Activated CD8-positive, alpha-beta memory T cell treated with anti-CD3 and anti-CD28 coated beads for 48 hours (primary cell): ENCODE results near the gene IL1RAPL2.

ENCODE experiments used
- DNase-seq, 3 experiments: peaks; one replicate each; pipeline ENCODE4 v3.0.0-alpha.2; 2020; ENCODE audit warnings: low read depth in 2 of 3, low spot score in 2 of 3

Gene IL1RAPL2

DNA sequence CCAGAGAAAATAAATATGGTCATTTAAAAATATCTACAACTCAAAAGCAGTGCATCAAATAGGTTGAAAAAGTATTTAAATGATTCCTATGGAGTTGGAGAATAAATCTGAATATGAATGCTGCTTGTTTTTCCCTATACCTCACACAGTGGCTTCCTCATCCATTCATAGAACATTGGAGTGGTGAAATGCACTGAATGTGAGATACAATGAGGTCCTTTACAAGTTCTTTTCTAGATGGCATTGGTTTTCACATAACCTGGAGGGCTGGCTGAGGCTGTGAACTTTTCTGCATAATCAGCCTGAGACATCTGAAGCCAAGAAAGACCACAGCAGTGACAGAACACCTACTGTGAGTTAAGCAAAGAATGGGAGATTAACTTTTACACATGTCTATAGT is 977.3 kb downstream of the IL1RAPL2 start:
- no peak for DNase-seq

DNA sequence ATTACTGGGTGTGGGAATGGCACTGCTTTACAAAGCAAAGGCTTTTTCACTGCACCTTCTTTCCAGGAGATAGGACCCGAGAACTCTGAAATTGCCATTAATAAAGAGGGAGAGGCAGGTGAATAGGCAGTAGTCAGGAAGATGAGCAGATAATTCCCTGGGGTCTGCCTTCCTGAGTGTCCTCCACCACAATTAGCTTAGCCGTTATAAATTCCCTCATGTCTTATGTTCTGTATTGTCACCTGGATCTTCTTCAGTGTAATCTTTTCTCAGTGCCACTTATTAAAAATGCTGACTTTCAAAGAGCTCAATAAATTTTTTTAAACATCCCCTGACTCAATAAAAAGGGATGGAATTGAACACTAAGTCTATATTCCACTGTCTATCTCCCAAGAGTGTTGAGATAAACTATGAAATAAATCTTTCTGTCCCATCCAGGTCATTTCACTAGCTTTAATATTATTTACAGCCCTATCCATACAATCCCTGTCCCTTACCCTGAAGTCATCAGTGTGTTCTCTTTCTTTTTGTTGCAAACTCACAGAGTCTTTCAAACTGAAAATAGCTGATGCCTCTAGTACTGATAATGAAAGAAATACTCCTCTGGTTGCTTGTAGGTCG is 984.2 kb downstream of the IL1RAPL2 start:
- DNase-seq, result no peak

- DNase-seq, result no peak
Measured at GRCh38 chrX:105552395-105552794, 986.4 kb downstream of the IL1RAPL2 start.

DNA sequence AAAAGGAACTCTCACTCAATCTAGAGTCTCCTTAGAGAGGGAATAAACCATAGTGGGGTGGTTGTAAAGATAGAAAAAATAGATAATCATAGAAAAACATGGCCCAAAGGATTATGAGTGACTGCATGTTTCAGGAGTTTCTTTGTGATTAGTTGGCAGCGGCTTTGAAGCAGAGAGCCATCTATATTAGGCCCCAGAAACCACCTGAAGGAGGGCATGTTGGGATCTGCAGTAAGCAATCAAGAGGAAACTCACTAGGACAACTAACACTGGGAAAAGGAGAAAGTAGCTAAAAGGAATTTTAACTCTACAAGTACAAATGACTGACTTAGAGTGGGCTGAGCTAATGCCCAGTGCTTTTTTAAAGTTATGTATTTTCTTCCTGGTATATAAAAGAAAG is 987.1 kb downstream of the IL1RAPL2 start:
- DNase-seq, result no peak

- no peak for DNase-seq
Measured at GRCh38 chrX:105564501-105564900, 998.5 kb downstream of the IL1RAPL2 start.

- no peak for DNase-seq
Measured at GRCh38 chrX:105565856-105566255, 999.9 kb downstream of the IL1RAPL2 start.

GRCh38 chrX:105567082-105567481 is 1001.1 kb downstream of the IL1RAPL2 start:
- no peak for DNase-seq

DNA sequence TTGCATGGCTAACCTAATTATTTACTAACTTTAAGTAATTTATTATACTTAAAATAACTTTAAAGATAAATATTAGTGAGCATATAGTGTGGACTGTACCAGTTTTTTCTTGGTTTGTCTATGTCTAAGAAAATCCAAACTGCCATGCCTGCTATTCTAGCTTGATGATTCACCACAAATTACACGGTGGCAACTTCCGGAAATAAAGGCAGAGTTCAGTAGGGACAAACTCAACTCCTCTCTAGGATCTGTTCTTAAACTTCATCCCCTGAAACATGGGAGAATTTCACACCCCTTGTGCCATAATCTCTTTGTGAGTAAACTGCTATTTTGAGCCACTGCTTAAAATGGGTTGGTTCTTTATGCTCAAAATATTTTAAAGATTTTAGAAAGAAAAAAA is 1042.7 kb downstream of the IL1RAPL2 start:
- DNase-seq, result no peak

DNA sequence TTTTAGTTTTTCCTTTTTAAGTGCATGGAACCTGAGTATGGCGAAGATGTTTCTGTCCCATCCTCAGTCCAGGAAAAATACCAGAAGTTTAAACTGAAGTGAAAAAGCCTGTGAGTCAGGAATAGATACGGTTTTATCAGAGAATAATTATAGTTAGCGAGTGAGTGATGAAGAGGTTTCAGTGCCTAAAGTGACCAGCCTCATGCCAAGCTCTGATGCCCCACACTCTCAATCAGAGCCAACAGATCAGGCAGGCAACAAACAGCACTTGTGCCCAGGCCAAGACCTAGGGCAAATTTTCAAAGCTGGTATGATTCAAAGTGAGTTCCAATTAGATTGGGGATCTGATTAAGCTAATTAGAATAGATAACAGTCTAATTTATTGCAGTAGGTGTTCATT is 1043.5 kb downstream of the IL1RAPL2 start:
- no peak for DNase-seq

GRCh38 chrX:105610411-105610810 is 1044.4 kb downstream of the IL1RAPL2 start:
- no peak for DNase-seq

DNA sequence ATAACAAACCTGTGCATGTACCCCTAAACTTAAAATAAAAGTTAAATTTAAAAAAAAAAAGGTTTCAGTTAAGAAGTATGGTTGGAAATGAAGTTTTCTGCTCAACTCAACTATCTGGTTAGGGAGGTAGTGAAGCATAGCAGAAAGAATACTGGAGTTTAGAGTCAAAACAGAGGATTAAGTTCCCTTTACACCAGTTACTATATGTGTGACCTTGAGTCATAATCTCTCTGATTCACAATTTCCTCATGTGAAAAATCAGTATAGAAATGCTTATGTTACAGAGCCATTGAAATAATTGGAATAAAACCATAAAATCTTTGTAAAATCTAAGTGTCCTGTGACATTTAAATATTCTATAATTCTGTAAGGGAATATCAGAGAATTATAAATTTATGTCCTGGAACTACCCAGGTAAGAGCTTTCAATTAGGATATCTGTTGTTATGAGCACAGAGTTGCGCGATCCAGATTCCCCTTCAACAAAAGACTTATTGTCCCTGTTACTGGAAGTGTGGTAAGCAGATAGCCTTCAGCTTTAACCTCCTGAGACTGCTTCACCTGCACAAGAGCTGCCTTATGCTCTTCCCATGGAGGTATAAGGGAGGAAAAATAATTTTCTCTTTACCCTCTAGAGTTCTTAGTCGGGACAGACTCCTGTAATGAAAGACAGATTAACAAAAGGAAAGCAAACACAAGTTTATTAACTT is 1052.5 kb downstream of the IL1RAPL2 start:
- no peak for DNase-seq

- no peak for DNase-seq
Measured at GRCh38 chrX:105634180-105634579, 1068.2 kb downstream of the IL1RAPL2 start.

DNA sequence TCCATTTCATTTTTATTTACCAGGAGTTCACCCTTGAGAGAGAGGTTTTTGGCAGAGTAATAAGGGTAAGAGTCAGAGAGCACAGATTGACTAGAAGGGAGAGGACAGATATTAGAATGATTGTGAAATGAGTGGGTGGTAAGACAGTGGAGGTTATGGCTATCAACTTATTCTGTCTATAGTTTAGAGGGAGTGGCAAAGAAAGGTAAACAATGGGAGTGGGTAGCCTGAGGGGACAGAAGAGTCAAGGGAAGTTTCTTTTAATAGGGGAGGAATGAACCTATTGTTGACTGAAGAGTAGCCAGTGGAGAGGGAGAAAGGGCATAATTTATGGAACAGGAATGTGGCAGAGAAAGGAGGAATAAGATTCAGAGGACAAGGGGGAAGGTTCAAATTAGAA is 1069.8 kb downstream of the IL1RAPL2 start:
- no peak for DNase-seq

- no peak for DNase-seq
Measured at GRCh38 chrX:105636667-105637066, 1070.7 kb downstream of the IL1RAPL2 start.

- no peak for DNase-seq
Measured at GRCh38 chrX:105645667-105646357, 1079.8 kb downstream of the IL1RAPL2 start.

DNA sequence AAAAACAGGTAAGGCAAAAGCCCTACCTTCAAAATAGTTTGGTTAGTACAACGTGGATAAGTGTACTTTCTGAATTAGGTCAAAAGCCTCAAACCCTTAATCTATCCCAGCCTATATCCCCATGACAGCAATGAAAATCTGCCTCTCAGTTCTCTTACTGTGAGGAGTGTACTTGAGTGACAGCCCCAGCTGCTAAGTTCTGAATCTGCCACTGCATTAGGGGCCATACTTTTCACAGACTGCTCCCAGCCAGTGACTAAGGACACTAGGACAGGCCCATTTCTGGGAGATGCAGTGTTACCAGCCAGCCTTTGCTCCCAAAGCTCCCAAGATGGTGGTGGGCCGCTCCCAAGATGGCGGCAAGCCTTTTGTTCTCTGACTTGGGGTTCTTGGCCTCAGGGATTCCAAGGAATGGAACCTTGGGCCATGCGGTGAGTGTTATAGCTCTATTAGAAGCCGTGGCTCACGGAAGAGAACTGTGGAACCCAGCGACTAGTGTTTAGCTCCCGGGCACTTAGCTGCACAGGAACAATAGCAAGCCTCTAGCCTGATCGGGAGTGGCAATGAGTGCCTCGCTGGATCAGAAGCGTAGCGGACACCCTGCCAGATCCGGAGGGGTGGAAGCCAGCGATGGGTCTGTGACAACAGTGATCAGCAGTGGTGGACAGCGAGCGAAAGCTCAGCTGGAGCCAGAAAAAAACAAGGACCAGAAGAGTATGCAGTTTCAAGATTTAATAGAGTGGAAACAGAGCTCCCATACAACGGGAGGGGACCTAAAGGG is 1080.8 kb downstream of the IL1RAPL2 start:
- DNase-seq, result no peak

- no peak for DNase-seq
Measured at GRCh38 chrX:105647749-105648148, 1081.8 kb downstream of the IL1RAPL2 start.

DNA sequence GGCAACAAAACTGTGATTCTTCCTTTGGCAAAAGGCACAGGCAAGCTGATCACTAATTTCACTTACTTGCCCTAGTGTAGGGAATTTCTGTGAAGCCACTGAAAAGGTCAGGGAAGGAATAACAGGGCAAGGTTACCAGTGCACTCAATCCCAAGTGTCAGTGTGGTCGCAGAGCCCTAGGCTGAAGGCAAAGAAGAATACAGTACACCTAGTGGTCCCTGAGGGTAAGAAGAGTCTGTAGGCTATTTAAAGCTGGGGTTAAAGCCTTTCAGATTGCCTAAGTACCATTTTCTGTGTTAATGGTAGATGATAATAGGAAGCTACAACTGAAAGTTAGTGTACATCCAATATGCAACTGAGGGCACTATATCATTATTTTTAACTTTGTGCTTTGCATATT is 1082.7 kb downstream of the IL1RAPL2 start:
- DNase-seq, result no peak

GRCh38 chrX:105650577-105650976 is 1084.6 kb downstream of the IL1RAPL2 start:
- no peak for DNase-seq

DNA sequence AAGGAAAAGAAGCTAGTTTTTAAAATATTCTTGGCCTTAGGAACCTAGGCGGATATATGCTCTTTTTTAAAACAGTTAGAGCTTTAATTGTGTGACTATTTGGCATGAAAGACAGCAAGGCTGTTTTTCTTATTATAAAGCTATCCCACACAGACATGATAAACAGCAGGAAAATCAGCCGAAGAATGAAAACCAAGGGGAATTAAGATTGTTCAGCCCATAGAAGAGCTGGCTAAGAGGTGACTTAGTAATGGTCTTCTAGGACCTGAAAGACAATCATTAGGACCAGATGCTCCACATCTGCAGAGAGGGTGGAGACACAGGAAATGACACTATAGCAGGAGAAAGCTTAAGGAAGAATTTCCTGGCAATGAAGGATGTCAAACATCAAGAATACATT is 1085.0 kb downstream of the IL1RAPL2 start:
- DNase-seq, result no peak

- DNase-seq, result no peak
Measured at GRCh38 chrX:105653891-105654290, 1087.9 kb downstream of the IL1RAPL2 start.

DNA sequence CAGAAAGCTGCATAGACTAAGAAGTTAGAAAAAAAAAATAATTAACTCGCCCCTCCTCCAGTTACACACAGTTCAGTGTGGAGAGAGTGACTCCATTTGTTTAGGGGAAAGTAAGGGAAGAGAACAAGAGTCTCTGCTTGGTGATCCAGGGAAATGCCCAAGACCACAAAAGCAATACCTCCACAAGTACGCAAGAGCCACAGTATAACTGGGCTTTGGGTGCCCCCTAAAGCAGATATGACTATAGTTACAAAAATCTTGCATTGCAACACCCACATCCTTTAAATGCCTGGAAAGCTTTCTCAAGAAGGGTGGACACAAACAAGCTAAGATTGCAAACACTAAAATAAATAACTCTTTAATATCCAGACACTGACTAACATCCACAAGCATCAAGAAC is 1092.1 kb downstream of the IL1RAPL2 start:
- no peak for DNase-seq
